Stimulated activated CD4-positive, alpha-beta T cell treated with anti-CD3 and anti-CD28 coated beads, Interleukin-15, amount 100 ng/mL, for 1 hour (primary cell): ENCODE data around the gene RPTOR.

Experiments used
- DNase-seq, 2 donors: peaks; one replicate each; pipeline ENCODE4 v3.0.0-alpha.2; 2020; ENCODE audit warnings: low read depth in 1 of 2, low spot score in 1 of 2

RPTOR gene

GRCh38 chr17:80637048-80637781, 92.6 kb downstream of the RPTOR start:
- DNase-seq, result no peak

DNA sequence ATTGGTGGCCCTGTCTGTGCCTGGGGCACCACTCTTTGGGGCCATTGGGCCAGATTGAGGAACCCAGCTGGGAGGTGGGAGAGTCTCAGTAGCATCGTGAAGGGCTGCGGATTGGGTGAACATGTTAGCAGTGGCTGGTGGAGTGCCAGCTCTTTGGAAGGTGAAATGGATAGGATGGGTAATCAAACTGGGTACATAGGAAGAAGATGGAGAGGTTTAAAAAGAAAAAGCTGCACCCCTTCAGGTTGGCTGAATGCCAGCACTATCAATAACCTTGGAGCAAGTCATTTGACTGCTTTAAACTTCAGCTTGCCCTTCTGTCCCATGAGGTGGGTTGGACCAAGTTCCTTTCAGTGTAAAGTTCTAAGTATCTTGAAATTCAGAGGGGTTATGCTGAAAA, 95.0 kb downstream of the RPTOR start:
- no peak for DNase-seq

DNA sequence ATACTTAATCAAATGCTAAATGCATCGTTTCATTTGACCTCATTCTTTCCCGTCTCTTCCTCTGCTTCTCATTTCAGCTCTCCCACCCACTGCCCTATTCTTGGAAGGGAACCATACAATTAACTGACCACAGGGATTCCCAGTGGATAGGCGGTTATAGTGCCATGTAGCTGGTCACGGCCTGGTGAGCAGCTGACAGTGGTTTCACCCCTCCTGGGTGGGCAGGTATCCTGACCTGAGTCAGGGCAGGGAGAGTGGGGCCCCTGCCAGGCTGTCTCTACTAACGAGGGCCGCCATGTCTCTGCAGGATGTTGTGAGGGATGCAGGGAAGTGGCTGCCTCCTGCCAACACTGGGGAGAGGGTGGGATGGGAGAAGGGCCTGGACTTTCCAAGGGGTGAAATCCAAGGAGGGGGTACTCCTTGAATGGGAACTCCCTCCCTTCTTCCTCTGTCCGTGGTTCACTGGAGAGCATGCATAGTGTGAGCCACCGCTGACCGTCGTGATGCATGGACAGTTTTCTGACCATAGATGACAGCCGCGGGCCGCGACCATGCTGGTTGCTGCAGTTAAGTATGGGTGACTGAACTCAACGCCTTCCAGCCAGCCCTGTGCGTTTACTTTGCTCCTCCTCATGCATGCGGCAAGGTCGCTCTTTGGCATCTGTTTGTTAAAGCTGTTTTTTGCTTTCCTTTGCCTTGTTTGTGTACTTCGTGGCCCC, 95.9 kb downstream of the RPTOR start:
- DNase-seq, result no peak

DNA sequence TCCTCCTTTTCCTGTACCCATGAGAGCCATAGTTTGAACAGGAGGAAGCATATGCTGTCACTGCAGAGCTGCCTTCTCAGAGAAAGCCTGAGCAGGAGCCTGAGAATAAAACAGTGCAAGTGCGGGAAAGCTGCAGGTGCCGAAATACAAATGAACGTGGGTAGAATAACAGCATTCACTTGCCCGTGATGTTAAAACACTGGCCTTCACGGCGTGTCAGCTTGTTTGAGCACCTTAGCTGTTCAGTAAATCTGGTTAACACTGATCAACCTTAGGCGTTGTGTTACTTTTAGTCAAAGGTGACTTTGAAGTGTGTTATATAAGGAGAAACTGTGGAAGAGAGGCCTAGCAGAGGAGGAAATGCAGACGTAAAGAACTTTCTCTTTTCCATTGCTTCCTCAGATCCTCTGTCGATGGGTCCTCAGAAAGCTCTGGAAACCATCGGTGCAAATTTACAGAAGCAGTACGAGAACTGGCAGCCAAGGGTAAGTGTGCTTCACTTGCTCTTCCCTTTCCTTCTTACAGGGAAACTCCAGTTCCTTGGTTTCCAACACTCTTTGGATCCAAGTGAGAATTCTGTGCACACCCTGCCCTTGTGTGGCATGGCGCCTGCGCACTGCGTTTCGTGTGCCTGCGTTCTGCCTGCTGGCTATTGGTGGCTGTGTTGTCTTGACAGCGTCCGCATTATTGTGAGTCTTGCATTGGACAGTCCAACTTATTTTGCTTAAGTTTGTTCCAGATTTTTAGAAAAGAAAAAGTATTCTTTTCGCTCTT, 98.9 kb downstream of the RPTOR start:
- DNase-seq, result no peak

DNA sequence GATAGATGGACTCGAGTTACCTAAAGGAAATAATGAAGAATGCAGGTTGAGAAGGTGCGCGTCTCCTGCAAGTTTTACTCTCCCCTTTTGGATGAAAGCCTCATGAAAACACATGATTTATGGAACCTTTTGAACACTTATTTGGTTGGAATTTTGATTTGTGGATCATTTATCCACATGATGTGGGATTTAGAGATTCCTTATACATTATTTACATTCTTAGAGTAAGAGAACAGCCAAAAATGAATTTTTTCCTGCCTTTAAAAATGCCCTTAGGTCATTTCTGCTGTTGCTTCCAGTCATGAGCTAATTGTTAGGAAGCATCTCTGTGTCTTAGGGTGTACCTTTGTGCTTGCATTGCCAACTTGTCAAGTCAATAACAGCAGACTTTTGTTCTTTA, 99.9 kb downstream of the RPTOR start:
- DNase-seq, result no peak

DNA sequence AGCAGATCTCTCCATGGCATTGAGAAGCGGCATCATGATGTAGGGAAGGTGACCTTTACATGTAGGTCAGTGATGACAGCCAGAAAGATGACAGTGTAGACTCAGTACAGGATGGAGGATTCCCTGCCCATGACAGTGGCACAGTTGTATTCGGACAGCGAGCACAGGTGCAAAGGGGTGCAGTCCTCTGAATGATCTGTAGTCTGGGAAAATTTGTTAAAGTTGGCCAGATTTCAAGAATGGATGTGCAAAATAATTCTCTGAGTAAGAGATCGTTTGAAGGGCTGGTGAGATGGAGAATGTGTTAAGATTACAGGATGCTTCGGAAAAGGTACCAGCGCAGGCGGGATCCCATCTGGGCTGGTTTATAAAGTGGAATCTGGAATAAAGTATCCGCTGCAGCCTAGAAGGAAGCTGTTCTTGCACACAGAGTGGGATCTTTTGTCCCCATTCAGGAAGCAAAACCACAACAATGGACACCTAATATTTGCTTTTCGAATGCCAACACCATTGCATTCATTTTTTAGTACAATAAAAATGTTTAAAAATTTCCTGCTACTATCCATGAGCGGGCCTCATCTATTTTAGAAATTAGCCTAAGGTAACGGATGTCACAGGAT, 101.2 kb downstream of the RPTOR start:
- no peak for DNase-seq

DNA sequence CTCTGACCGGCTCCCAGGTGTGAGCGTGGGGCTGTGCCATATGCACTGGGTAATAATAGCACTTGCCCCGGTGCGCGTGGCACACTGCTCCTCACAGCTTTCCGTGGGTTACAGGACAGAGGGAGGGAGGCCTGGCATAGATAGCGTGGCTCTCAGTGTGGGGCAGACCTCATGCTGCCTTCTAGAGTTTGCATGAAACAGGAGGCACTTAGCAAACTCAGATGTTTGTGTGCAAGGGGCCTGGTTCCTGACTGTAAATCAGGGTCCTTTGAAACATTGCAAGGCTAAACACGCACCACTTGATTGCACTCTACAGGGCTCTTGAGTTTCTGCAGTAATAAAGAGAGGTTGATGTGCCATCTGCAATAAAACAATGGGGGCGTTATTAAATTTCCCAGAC, 101.7 kb downstream of the RPTOR start:
- no peak for DNase-seq

DNA sequence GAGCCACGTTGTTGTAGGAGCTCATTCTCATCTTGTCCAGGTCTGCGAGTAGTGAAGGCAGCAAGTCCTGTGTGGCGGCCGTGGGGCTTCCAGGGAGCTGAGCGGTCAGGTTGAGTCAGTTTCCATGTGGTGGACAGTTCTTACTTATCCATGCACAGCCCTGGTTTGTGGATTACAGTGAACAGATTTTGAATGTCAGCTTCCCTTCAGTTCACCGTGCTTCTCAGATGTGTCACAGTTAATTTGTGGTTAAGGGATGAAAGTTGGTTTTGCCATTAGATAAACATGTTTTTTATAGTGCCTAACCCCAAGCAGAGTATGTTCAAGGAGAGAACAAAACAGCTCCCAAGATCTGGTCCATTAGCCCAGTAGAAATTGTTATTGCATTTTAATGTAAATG, 103.1 kb downstream of the RPTOR start:
- no peak for DNase-seq

DNA sequence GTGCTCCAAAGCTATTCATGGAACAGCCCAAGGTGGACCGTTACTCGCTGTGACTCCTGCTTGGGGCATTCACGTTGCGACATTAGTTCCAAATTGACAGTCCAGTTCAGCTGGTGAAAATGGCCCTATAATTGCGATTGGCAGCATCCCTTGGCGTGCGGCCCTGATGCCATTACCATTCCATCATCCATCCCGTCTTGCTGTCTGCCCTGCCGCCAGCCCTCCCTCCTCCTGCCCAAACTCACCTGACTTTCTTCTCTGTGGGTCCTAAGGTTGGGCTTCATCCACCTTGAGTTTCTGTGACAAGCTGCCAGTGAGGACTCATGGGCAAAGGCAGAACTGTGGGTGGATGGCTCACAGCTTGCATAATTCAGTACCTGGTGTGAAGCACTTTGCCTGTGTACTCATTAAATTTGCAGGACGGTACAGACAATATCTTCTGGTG, 104.6 kb downstream of the RPTOR start:
- DNase-seq, result no peak

DNA sequence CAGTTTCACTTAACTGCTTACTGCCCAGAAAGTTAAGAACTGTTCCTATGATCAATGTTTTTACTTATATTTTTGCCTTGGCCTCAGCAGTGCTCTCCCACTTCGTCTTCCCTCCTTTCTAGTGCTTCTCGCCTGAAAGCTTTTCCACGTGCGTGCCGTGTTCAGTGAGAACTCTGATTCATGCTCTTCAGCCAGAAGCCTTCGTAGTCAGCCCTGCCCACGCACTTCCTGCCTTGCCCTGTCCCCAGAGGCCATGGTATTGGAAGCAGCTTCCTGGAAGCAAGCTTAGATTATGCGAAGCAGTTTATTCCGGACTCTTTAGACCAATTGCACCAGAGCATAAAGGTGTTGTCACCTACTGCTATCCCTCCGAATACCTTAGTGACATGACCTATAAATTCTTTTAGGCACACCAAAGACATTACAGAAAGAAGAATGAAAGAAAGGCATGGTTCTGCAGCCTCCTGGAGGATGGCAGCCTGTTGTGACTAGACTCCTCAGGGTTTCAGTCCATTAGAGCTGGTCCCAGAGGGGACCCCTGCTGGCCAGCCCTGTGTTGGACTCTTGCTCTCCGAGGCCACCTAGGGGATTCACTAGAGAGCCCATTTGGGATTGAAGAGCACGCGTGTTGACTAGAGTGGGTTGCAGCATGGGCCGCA, 105.2 kb downstream of the RPTOR start:
- peak; percentile 34 to 51 for DNase-seq

- no peak for DNase-seq
These were observed 105.7 kb downstream of the RPTOR start for GRCh38 chr17:80650331-80650672.

- no peak for DNase-seq
These were observed 106.3 kb downstream of the RPTOR start for GRCh38 chr17:80650751-80651518.

- DNase-seq, result no peak
These were observed 108.2 kb downstream of the RPTOR start for GRCh38 chr17:80652756-80653330.

- DNase-seq, result no peak
These were observed 109.2 kb downstream of the RPTOR start for GRCh38 chr17:80653856-80654255.

DNA sequence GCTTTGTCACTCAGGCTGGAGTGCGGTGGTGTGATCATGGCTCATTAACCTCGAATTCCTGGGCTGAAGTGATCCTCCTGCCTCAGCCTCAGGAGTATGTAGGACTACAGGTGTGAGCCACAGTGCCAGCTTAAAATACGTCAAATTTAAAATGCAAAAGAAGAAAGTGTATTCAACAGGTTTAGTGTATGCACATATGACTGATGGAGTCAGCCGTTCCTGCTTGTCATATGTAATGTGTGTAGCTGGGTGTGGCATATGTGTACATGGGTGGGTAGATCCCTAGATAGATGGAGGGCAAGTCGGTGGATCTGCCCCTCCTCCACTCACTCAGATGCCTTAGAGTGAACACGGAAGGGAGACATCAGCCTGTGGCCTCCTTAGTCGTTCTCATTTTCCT, 111.0 kb downstream of the RPTOR start:
- no peak for DNase-seq

DNA sequence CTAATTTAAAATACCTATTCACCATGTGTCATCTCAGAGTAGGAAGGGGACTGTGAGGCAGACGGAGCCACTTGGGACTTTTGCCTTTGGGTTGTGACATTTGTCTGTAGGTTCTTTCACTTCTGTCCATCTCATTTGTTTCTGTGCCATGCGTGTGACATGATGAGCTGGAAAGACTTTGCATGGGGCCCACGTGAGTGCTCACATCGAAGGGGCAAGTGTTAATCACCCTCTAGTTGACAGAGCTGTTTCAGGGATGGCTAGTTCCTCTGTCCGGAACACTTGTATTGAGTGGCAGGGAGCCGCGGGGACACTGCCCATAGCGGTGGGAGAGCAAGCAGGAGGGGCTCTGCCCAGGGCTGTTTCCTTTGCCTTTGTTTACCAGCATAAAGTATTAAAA, 112.0 kb downstream of the RPTOR start:
- DNase-seq, result no peak

GRCh38 chr17:80657561-80657960, 112.9 kb downstream of the RPTOR start:
- no peak for DNase-seq

DNA sequence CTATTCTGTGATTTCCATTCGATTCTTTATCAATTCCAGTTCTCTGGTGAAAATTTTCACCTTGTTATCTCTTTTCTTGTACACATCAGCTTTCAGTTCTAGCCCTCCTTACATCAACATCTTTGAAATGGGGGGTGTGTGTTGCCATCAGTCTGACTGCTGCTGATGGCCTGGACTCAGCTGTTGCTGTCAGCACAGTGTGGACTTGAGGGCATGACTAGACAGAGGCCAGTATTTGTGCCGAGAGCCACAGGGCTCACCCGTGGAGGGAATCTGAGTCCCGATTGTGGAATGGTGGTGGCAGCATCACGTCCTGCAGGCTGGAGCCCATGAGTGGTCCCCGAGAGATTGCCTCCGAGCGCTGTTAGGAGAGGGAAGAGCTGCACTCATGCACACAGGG, 114.2 kb downstream of the RPTOR start:
- DNase-seq, result no peak

DNA sequence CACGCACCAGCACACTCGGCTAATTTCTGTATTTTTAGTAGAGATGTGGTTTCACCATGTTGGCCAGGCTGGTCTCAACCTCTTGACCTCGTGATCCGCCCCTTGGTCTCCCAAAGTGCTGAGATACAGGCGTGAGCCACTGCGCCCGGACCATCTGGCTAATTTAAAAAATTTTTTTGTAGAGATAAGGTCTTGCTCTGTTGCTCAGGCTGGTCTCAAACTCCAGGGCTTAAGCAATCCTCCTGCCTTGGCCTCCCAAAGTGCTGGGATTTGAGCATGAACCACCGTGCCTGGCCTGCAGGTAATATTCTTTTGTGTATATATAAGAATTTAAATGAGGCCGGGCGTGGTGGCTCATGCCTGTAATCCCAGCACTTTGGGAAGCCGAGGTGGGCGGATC, 115.0 kb downstream of the RPTOR start:
- DNase-seq, result no peak
